ENCODE results near the gene TMSB4Y. TPM values are rescaled to one million over a fixed set of nuclear protein-coding genes. Genes with fewer than 3 reads are reported as not detected.

Gene TMSB4Y
- total and polyA plus RNA-seq, 2 donors (not counting 3 experiments of a cell fraction or from before 2014, with no cell fraction given): 0.50 to 1.6 TPM

- Histone ChIP-seq H3K36me3 (ENCODE audit: control insufficient read depth in 2 of 2, extremely low read depth in 1 of 2, insufficient read depth in 2 of 2, low read length in 2 of 2) (no peaks in the 10 kb centered on the region), H3K9me3 (replicated peaks; ENCODE audit: control insufficient read depth, insufficient read depth, low read length) (no peaks in the 10 kb centered on the region), H3K4me3 (replicated peaks in 1 of 3; ENCODE audit: insufficient read depth in 1 of 3, low read depth in 1 of 3, low read length in 3 of 3) (no peak overlapping the region), H2AFZ (ENCODE audit: low read depth, low read length) (no peak overlapping the region), H3K79me2 (ENCODE audit: control insufficient read depth, insufficient read depth, low read length) (no peaks in the 10 kb centered on the region), H3K9ac (replicated peaks; ENCODE audit: extremely low read depth, insufficient read depth, low read length) (no peak overlapping the region), H3K27ac (ENCODE audit: insufficient read depth, low read depth, low read length) (no peak overlapping the region), H3K9me1 (replicated peaks; ENCODE audit: control insufficient read depth, extremely low read depth, insufficient read depth, low read length) (no peaks in the 10 kb centered on the region), H3K4me1 (ENCODE audit: control insufficient read depth, extremely low read depth, insufficient read depth, low read length) (peaks cover 7% of the 10 kb centered on the region), H3K4me2 (ENCODE audit: insufficient read depth, low read length) (no peak overlapping the region), H3K27me3 (ENCODE audit: control insufficient read depth in 2 of 2, insufficient read depth in 2 of 2, low read length in 2 of 2) (no peaks in the 10 kb centered on the region), H4K20me1 (replicated peaks; ENCODE audit: control insufficient read depth, extremely low read depth, insufficient read depth, low read length) (no peaks in the 10 kb centered on the region)
- DNase-seq (ENCODE audit: low read depth, low spot score): no peak
- no TSS peak for BruUV-seq (replicated peaks)
- ChIA-PET POLR2A (no interaction called here), CTCF (no interaction called here)
- no peak for FAIRE-seq
- no peak for TF ChIP-seq FOS (IDR thresholded peaks at IDR 0.05; ENCODE audit: borderline replicate concordance, insufficient read depth, low read length)
- no peak for TF ChIP-seq POLR2A (IDR thresholded peaks at IDR 0.05; ENCODE audit: low read depth, low read length)
- TF ChIP-seq EZH2 (IDR thresholded peaks at IDR 0.05; ENCODE audit: borderline replicate concordance, low read depth, low read length, severe bottlenecking): no peak
- TF ChIP-seq CTCF (IDR thresholded peaks at IDR 0.05; ENCODE audit: extremely low read depth in 1 of 2, insufficient read depth in 1 of 2, low read depth in 1 of 2, low read length in 2 of 2): no peak
- TF ChIP-seq GATA2 (IDR thresholded peaks at IDR 0.05; ENCODE audit: insufficient read depth, insufficient read length, low read depth, low read length): no peak
- TF ChIP-seq JUN (IDR thresholded peaks at IDR 0.05; ENCODE audit: borderline replicate concordance, insufficient read depth, insufficient read length, low read depth): no peak
- no peak for TF ChIP-seq MYC (IDR thresholded peaks at IDR 0.05; ENCODE audit: low read depth, low read length)
- TF ChIP-seq POLR2AphosphoS5 (IDR thresholded peaks at IDR 0.05; ENCODE audit: insufficient read depth, low read depth, low read length): no peak
- TF ChIP-seq MAX (IDR thresholded peaks at IDR 0.05; ENCODE audit: insufficient read depth, insufficient read length): no peak
- dilution Hi-C loops (cut with MboI; ENCODE audit: extremely low pct_ligation_motif_present, low sequenced_read_pairs) (no loop called here), intact Hi-C loops (cut with micrococcal nuclease) (loop anchor here (10.0 kb wide), 1 partner anchor 797 kb away; the partner anchor contains the start of gene DDX3Y)
These were observed 1.4 kb upstream of the TMSB4Y start for GRCh38 chrY:13702276-13702675.

All from endothelial cell of umbilical vein (primary cell).